ENCODE measurements around the gene UBE2O.
A peak's percentile ranks its signal among the peaks of the same experiment; 100 is the strongest.

Gene UBE2O

DNA sequence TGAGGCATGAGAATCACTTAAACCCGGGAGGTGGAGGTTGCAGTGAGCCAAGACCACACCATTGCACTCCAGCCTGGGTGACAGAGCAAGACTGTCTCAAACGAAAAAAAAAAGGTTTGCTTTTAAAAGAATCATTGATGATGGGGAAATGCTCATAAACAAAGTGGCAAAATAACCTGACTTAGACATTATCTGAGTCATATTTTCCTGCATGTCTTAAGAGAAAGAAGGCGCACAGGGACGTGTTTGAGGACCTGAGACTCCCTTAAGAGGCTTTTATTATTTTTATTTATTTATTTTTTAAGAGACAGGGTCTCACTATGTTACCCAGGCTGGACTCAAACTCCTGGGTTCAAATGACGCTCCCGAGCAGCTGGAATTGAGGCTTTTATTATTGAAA lies 93.6 kb downstream of the UBE2O start:
- Histone ChIP-seq H3K27me3 (ENCODE audit: low read depth, low read length) (no peaks in the 10 kb centered on the region), H3K79me2 (ENCODE audit: low read length) (no peaks in the 10 kb centered on the region)
- no peak for TF ChIP-seq EZH2phosphoT487 (IDR thresholded peaks at IDR 0.05; ENCODE audit: low read depth)
- TF ChIP-seq, protein P1, sequence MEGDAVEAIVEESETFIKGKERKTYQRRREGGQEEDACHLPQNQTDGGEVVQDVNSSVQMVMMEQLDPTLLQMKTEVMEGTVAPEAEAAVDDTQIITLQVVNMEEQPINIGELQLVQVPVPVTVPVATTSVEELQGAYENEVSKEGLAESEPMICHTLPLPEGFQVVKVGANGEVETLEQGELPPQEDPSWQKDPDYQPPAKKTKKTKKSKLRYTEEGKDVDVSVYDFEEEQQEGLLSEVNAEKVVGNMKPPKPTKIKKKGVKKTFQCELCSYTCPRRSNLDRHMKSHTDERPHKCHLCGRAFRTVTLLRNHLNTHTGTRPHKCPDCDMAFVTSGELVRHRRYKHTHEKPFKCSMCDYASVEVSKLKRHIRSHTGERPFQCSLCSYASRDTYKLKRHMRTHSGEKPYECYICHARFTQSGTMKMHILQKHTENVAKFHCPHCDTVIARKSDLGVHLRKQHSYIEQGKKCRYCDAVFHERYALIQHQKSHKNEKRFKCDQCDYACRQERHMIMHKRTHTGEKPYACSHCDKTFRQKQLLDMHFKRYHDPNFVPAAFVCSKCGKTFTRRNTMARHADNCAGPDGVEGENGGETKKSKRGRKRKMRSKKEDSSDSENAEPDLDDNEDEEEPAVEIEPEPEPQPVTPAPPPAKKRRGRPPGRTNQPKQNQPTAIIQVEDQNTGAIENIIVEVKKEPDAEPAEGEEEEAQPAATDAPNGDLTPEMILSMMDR (IDR thresholded peaks at IDR 0.05; ENCODE audit: low read depth, low read length), result no peak

DNA sequence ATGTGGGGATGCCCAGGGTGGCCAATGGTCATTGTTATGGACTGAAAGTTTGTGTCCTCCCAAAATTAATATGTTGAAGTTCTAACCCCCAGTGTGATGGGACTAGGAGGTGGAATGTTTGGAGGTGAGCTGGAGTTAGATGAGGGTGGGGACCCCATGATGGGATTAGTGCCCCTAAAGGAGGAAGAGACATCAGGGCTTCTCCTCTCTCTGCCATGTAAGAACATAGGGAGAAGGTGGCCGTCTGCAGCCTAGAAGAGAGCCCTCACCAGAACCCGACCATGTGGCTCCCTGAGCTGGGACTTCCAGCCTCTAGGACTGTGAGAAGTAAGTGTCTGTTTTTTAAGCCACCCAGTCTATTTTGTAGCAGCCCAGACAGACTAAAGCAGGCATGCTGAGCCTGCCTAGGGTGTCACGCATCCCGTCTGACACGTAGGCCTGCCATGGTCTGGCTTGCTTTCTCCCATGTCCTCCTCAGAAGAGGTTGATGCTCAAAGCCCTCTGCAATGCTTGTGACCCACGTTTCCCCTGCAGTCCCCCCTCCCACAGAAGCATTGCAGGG lies 95.3 kb downstream of the UBE2O start:
- Histone ChIP-seq H3K4me3 (ENCODE audit: low read length) (0 out of 2 replicates have a peak overlapping the region, but pooled peaks have one; percentile 42), H3K27me3 (ENCODE audit: low read depth, low read length) (no peaks in the 10 kb centered on the region), H2AFZ (ENCODE audit: low read depth, low read length) (peak overlapping the region; percentile 96), H3K36me3 (replicated peaks; ENCODE audit: low read depth, low read length) (no peaks in the 10 kb centered on the region), H3K9me3 (ENCODE audit: insufficient read depth, low read length) (no peaks in the 10 kb centered on the region), H3K79me2 (ENCODE audit: low read length) (peaks cover 5% of the 10 kb centered on the region), H3K4me2 (ENCODE audit: low read length) (peak overlapping the region; percentile 60), H4K20me1 (ENCODE audit: insufficient read depth, low read length) (no peaks in the 10 kb centered on the region), H3K9ac (ENCODE audit: low read length) (no peak overlapping the region), H3K4me1 (ENCODE audit: low read length) (peaks cover 17% of the 10 kb centered on the region), H3K27ac (ENCODE audit: low read length) (no peak overlapping the region)
- TF ChIP-seq EZH2phosphoT487 (IDR thresholded peaks at IDR 0.05; ENCODE audit: low read depth), result no peak
- TF ChIP-seq, protein P1 (IDR thresholded peaks at IDR 0.05; ENCODE audit: low read depth, low read length), result no peak

More for the DNA sequence above, 93.6 kb downstream of the UBE2O start:
- no peak overlapping the region for H3K9ac ChIP-seq (ENCODE audit: low read length)
- H4K20me1 ChIP-seq (ENCODE audit: insufficient read depth, low read length), result no peaks in the 10 kb centered on the region
- H3K4me2 ChIP-seq (ENCODE audit: low read length), result no peak overlapping the region
- no peak overlapping the region for H2AFZ ChIP-seq (ENCODE audit: low read depth, low read length)
- H3K4me3 ChIP-seq (ENCODE audit: low read length), result no peak overlapping the region
- no peak overlapping the region for H3K27ac ChIP-seq (ENCODE audit: low read length)
- peaks cover 15% of the 10 kb centered on the region; the same call in 1 of the 2 replicates for H3K4me1 ChIP-seq (ENCODE audit: low read length)
- no peaks in the 10 kb centered on the region for H3K9me3 ChIP-seq (ENCODE audit: insufficient read depth, low read length)
- H3K36me3 ChIP-seq (replicated peaks; ENCODE audit: low read depth, low read length), result no peaks in the 10 kb centered on the region

DNA sequence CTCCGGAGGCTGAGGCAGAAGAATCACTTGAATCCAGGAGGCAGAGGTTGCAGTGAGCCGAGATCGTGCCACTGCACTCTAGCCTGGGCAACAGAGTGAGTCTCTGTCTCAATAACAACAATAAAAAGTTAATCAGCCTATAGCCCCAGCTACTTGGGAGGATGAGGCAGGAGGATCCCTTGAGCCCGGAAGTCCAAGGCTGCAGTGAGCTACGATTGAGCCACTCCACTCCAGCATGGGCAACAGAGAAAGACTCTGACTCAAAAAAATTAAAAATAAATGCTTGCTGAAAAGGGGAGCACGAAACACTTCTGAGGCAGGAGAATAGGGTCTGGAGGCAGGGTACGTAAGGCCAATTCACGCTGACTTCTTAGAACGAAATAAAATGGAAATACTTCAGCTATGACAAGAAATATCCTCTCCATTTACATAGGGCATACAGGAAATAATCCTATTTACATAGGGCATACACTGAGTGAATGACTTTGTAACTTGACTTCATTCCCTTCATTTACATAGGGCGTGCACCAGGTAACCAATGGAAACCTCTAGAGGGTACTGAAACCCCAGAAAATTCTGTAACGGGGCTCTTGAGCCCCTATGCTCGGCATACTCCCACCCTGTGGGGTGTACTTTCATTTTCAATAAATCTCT lies 96.0 kb downstream of the UBE2O start:
- Histone ChIP-seq H3K9me3 (ENCODE audit: insufficient read depth, low read length) (no peaks in the 10 kb centered on the region), H3K79me2 (ENCODE audit: low read length) (peaks cover 6% of the 10 kb centered on the region), H3K4me2 (ENCODE audit: low read length) (peak overlapping the region; percentile 60), H3K27ac (ENCODE audit: low read length) (no peak overlapping the region), H4K20me1 (ENCODE audit: insufficient read depth, low read length) (no peaks in the 10 kb centered on the region), H3K9ac (ENCODE audit: low read length) (no peak overlapping the region), H3K4me3 (ENCODE audit: low read length) (peak overlapping the region; percentile 42; the same call in 1 of the 2 replicates), H2AFZ (ENCODE audit: low read depth, low read length) (peak overlapping the region; percentile 96), H3K36me3 (replicated peaks; ENCODE audit: low read depth, low read length) (no peaks in the 10 kb centered on the region), H3K4me1 (ENCODE audit: low read length) (peaks cover 19% of the 10 kb centered on the region), H3K27me3 (ENCODE audit: low read depth, low read length) (no peaks in the 10 kb centered on the region)
- TF ChIP-seq, protein P1 (IDR thresholded peaks at IDR 0.05; ENCODE audit: low read depth, low read length), result no peak
- TF ChIP-seq EZH2phosphoT487 (IDR thresholded peaks at IDR 0.05; ENCODE audit: low read depth), result no peak

DNA sequence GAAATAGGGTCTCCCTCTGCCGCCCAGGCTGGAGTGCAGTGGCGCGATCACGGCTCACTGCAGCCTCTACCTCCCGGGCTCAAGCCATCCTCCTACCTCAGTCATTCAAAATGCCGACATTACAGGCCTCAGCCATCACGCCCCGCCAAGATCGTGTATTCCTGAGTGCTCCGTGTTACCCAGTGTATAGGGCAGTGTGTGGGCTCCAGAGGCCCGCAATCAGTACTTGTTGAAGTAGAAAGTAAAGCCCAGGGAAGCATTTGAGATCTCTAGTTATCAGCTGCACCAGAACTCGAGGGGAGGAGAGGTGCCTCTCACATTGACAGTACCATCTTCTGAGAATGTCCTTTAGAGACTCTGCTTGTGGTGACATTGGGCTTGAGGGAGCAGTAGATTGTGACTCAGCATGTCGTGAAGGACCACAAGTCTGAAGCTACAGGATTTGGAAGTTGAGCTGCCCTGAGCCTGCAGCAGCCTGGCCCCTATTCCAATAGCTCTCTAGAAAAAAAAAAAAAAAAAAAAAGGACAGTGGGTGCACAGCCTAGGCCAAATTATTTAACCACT lies 98.1 kb downstream of the UBE2O start:
- Histone ChIP-seq H2AFZ (ENCODE audit: low read depth, low read length) (peak overlapping the region; percentile 69; the same call in 1 of the 2 replicates), H3K27me3 (ENCODE audit: low read depth, low read length) (no peaks in the 10 kb centered on the region), H3K27ac (ENCODE audit: low read length) (no peak overlapping the region), H4K20me1 (ENCODE audit: insufficient read depth, low read length) (no peaks in the 10 kb centered on the region), H3K9ac (ENCODE audit: low read length) (peak overlapping the region; percentile 80), H3K79me2 (ENCODE audit: low read length) (peaks cover 6% of the 10 kb centered on the region), H3K36me3 (replicated peaks; ENCODE audit: low read depth, low read length) (no peaks in the 10 kb centered on the region), H3K4me1 (ENCODE audit: low read length) (peaks cover 19% of the 10 kb centered on the region), H3K4me2 (ENCODE audit: low read length) (peak overlapping the region; percentile 93), H3K4me3 (ENCODE audit: low read length) (peak overlapping the region; percentile 93), H3K9me3 (ENCODE audit: insufficient read depth, low read length) (no peaks in the 10 kb centered on the region)
- TF ChIP-seq, protein P1 (IDR thresholded peaks at IDR 0.05; ENCODE audit: low read depth, low read length), result no peak
- no peak for TF ChIP-seq EZH2phosphoT487 (IDR thresholded peaks at IDR 0.05; ENCODE audit: low read depth)
